GM12875 (cell line): Measurements from ENCODE around the gene NELL1.

ENCODE experiments used
- H3K4me3 ChIP-seq: one replicate; pipeline ENCODE4 v1.5.1; 2011; ENCODE audit warnings: low read depth, low read length, control low read depth
- CTCF ChIP-seq: IDR thresholded peaks from 2 replicates; pipeline ENCODE4 v1.5.1; 2011; ENCODE audit warnings: low read depth, mild to moderate bottlenecking, control low read depth, inconsistent platforms, low read length, moderate library complexity, borderline replicate concordance; ENCODE audit not compliant: insufficient read depth

Gene NELL1

GRCh38 chr11:21225860-21226259, 556.5 kb downstream of the NELL1 start:
- no peak for TF ChIP-seq CTCF
- no peak overlapping the region for H3K4me3 ChIP-seq

- H3K4me3 ChIP-seq: no peak overlapping the region
- TF ChIP-seq CTCF: no peak
These were observed 559.8 kb downstream of the NELL1 start for GRCh38 chr11:21229224-21229623.

- H3K4me3 ChIP-seq: no peak overlapping the region
- TF ChIP-seq CTCF: no peak
These were observed 580.8 kb downstream of the NELL1 start for GRCh38 chr11:21250196-21250595.

- no peak overlapping the region for H3K4me3 ChIP-seq
- no peak for TF ChIP-seq CTCF
These were observed 584.7 kb downstream of the NELL1 start for GRCh38 chr11:21254055-21254454.

GRCh38 chr11:21254790-21255189, 585.4 kb downstream of the NELL1 start:
- no peak overlapping the region for H3K4me3 ChIP-seq
- TF ChIP-seq CTCF: no peak

GRCh38 chr11:21257461-21257860, 588.1 kb downstream of the NELL1 start:
- H3K4me3 ChIP-seq: no peak overlapping the region
- no peak for TF ChIP-seq CTCF

- no peak for TF ChIP-seq CTCF
- H3K4me3 ChIP-seq: no peak overlapping the region
These were observed 589.0 kb downstream of the NELL1 start for GRCh38 chr11:21258414-21258813.
